ENCODE measurements around the gene LARP4B. TPM values are rescaled to one million over a fixed set of nuclear protein-coding genes. Genes with fewer than 3 reads are reported as not detected.

The LARP4B gene
- total and polyA plus RNA-seq, 2 of the 13 experiments (the other 11 are each of a cell fraction or from before 2014, with no cell fraction given): 19.5 to 30.2 TPM

GRCh38 chr10:970311-971149 lies 39.0 kb upstream of the LARP4B start (continued):
- TF ChIP-seq, protein P1, sequence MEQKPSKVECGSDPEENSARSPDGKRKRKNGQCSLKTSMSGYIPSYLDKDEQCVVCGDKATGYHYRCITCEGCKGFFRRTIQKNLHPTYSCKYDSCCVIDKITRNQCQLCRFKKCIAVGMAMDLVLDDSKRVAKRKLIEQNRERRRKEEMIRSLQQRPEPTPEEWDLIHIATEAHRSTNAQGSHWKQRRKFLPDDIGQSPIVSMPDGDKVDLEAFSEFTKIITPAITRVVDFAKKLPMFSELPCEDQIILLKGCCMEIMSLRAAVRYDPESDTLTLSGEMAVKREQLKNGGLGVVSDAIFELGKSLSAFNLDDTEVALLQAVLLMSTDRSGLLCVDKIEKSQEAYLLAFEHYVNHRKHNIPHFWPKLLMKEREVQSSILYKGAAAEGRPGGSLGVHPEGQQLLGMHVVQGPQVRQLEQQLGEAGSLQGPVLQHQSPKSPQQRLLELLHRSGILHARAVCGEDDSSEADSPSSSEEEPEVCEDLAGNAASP (CRISPR knock-in tag; IDR thresholded peaks at IDR 0.05; ENCODE audit: borderline replicate concordance): no peak; the same call in 1 of the 2 replicates
- TF ChIP-seq NFE2L2 (IDR thresholded peaks at IDR 0.05; ENCODE audit: low read length): no peak
- no peak for TF ChIP-seq ZNF3 (CRISPR knock-in tag; IDR thresholded peaks at IDR 0.05)
- TF ChIP-seq RFXAP (CRISPR knock-in tag; IDR thresholded peaks at IDR 0.05; ENCODE audit: borderline replicate concordance): no peak
- no peak for TF ChIP-seq NONO (IDR thresholded peaks at IDR 0.05)
- no peak for TF ChIP-seq NONO (CRISPR knock-in tag; conservative IDR thresholded peaks at IDR 0.05)
- peak; percentile 20; the same call in 1 of the 2 replicates for TF ChIP-seq RXRA (CRISPR knock-in tag; IDR thresholded peaks at IDR 0.05)
- TF ChIP-seq TOPORS (CRISPR knock-in tag; IDR thresholded peaks at IDR 0.05): no peak
- no peak for TF ChIP-seq ZFYVE20 (CRISPR knock-in tag; IDR thresholded peaks at IDR 0.05; ENCODE audit: borderline replicate concordance, low read depth)
- no peak for TF ChIP-seq TAF15 (IDR thresholded peaks at IDR 0.05; ENCODE audit: low read depth, low read length, poor library complexity, severe bottlenecking)
- TF ChIP-seq HDAC1 (CRISPR knock-in tag; IDR thresholded peaks at IDR 0.05): peak; percentile 75
- TF ChIP-seq, protein P2, sequence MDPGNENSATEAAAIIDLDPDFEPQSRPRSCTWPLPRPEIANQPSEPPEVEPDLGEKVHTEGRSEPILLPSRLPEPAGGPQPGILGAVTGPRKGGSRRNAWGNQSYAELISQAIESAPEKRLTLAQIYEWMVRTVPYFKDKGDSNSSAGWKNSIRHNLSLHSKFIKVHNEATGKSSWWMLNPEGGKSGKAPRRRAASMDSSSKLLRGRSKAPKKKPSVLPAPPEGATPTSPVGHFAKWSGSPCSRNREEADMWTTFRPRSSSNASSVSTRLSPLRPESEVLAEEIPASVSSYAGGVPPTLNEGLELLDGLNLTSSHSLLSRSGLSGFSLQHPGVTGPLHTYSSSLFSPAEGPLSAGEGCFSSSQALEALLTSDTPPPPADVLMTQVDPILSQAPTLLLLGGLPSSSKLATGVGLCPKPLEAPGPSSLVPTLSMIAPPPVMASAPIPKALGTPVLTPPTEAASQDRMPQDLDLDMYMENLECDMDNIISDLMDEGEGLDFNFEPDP (CRISPR knock-in tag; conservative IDR thresholded peaks at IDR 0.05): no peak
- peak; percentile 77; the same call in 1 of the 2 replicates for TF ChIP-seq NCOR1 (IDR thresholded peaks at IDR 0.05; ENCODE audit: borderline replicate concordance, low read length)
- peak; percentile 71 for TF ChIP-seq NCOA2 (CRISPR knock-in tag; IDR thresholded peaks at IDR 0.05)
- TF ChIP-seq SRSF9 (IDR thresholded peaks at IDR 0.05; ENCODE audit: borderline replicate concordance, insufficient read depth, low read depth, low read length, poor library complexity, severe bottlenecking): no peak
- TF ChIP-seq ZNF253 (CRISPR knock-in tag; IDR thresholded peaks at IDR 0.05; ENCODE audit: borderline replicate concordance): no peak
- no peak for TF ChIP-seq GABPB1 (CRISPR knock-in tag; IDR thresholded peaks at IDR 0.05)
- peak; percentile 63; the same call in 1 of the 2 replicates for TF ChIP-seq ZBTB25 (CRISPR knock-in tag; IDR thresholded peaks at IDR 0.05)
- TF ChIP-seq, protein P3, sequence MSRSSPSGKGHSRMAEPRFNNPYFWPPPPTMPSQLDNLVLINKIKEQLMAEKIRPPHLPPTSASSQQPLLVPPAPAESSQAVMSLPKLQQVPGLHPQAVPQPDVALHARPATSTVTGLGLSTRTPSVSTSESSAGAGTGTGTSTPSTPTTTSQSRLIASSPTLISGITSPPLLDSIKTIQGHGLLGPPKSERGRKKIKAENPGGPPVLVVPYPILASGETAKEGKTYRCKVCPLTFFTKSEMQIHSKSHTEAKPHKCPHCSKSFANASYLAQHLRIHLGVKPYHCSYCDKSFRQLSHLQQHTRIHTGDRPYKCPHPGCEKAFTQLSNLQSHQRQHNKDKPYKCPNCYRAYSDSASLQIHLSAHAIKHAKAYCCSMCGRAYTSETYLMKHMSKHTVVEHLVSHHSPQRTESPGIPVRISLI (CRISPR knock-in tag; IDR thresholded peaks at IDR 0.05; ENCODE audit: borderline replicate concordance): peak; percentile 83
- TF ChIP-seq ZNF619 (CRISPR knock-in tag; IDR thresholded peaks at IDR 0.05): no peak
- TF ChIP-seq ZNF572 (CRISPR knock-in tag; IDR thresholded peaks at IDR 0.05): no peak
- peak; percentile 82 for TF ChIP-seq CEBPG (CRISPR knock-in tag; IDR thresholded peaks at IDR 0.05)
